Measurements from ENCODE around the gene ROGDI. TPM values are rescaled to one million over a fixed set of nuclear protein-coding genes. Genes with fewer than 3 reads are reported as not detected.

Gene ROGDI, protein sequence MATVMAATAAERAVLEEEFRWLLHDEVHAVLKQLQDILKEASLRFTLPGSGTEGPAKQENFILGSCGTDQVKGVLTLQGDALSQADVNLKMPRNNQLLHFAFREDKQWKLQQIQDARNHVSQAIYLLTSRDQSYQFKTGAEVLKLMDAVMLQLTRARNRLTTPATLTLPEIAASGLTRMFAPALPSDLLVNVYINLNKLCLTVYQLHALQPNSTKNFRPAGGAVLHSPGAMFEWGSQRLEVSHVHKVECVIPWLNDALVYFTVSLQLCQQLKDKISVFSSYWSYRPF
- 20.7 TPM for polyA plus RNA-seq (2013, experiment 1 of 2)
- 19.9 TPM for polyA plus RNA-seq (2013, experiment 2 of 2)

DNA sequence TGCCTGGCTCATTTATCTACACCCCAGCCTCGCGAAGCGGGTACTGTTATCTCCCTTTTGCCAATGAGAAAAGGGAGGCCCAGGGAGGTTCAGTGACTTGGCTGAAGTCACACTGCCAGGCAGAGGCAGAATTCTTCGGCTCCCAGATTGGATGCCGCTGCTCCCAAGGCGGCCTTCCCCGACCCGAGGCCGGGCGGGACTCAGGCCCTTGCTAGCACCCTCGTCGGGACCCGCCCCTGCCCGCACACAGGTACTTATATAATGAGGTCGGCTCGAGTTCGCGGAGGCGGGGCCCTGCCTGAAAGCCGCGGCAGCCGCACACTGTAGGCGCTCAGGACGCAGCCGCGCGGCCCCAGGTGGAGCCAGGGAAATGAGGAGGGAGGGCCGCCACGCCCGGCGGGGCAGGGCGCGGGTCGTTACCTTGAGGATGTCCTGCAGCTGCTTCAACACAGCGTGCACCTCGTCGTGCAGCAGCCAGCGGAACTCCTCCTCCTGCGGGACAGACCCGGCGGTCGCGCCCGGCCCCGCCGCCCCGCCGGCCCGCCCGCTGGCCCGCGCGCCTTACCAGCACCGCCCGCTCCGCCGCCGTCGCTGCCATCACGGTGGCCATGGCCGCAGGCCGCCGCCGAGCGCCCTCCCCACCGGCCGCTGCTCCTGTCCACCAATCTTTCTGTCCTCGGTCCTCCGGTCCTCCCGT is at the start of gene ROGDI:
Gene ROGDI (minus strand): TSS at position 672 of the 697 bp plus-strand sequence. CDS start 62 bp downstream, at position 610.
- H3K9me3 ChIP-seq (replicated peaks in 1 of 2; ENCODE audit: control insufficient read depth in 2 of 2, insufficient read depth in 1 of 2, low read depth in 1 of 2, low read length in 2 of 2) = no peaks in the 10 kb centered on the region
- H4K91ac ChIP-seq (ENCODE audit: low read depth, low read length, poor library complexity) = no peak within 1 kb of the TSS
- H3K36me3 ChIP-seq (replicated peaks in 1 of 2; ENCODE audit: control insufficient read depth in 2 of 2, insufficient read depth in 2 of 2, low read length in 2 of 2) = peaks cover 27 to 41% of the 10 kb centered on the region in 2 donors
- H3K4me3 ChIP-seq (ENCODE audit: low read length in 2 of 2) = peak within 1 kb of the TSS; percentile 94 to 97
- peak within 1 kb of the TSS; percentile 43 for H2BK5ac ChIP-seq (ENCODE audit: low read length)
- H3K14ac ChIP-seq (ENCODE audit: low read length) = peak within 1 kb of the TSS; percentile 60
- whole genome bisulfite sequencing, 2 donors (ENCODE audit: extremely low coverage in 2 of 2, insufficient read length in 2 of 2, insufficient replicate concordance in 1 of 2) = no CpG with 5 or more reads among the region's 70 CpGs
- peak within 1 kb of the TSS; percentile 53 for H2AK5ac ChIP-seq (ENCODE audit: low read depth, low read length)
- DNase-seq (ENCODE audit: low spot score) = peak; percentile 74
- peaks cover 5 to 14% of the 10 kb centered on the region in 2 donors for H3K4me1 ChIP-seq (ENCODE audit: control insufficient read depth in 2 of 2, insufficient read depth in 1 of 2, low read depth in 1 of 2, low read length in 2 of 2)
- H3K23ac ChIP-seq (ENCODE audit: low read depth, low read length, poor library complexity) = peak within 1 kb of the TSS; percentile 98
- H3K9ac ChIP-seq (ENCODE audit: low read depth, low read length, poor library complexity) = peak within 1 kb of the TSS; percentile 96
- peak within 1 kb of the TSS; percentile 68 for H2BK15ac ChIP-seq (ENCODE audit: low read length)
- H3K4me2 ChIP-seq (ENCODE audit: insufficient read depth, low read length, poor library complexity, severe bottlenecking) = peak within 1 kb of the TSS; percentile 95
- peak within 1 kb of the TSS; percentile 100 for H2AFZ ChIP-seq (ENCODE audit: low read length)
- H4K8ac ChIP-seq (ENCODE audit: low read depth, low read length) = peak within 1 kb of the TSS; percentile 43
- H2BK12ac ChIP-seq (ENCODE audit: low read length) = no peak within 1 kb of the TSS
- peaks cover 2% of the 10 kb centered on the region for H3K79me1 ChIP-seq (ENCODE audit: low read depth, low read length)
- H2BK120ac ChIP-seq (ENCODE audit: low read depth, low read length) = no peak within 1 kb of the TSS
- H3K18ac ChIP-seq (ENCODE audit: low read length) = peak within 1 kb of the TSS; percentile 99
- H3K4ac ChIP-seq (ENCODE audit: low read length) = no peak within 1 kb of the TSS
- H3K27me3 ChIP-seq (ENCODE audit: control insufficient read depth in 3 of 3, insufficient read depth in 3 of 3, low read depth in 1 of 3, low read length in 3 of 3) = no peaks in the 10 kb centered on the region
- H3K27ac ChIP-seq (replicated peaks; ENCODE audit: low read length) = peak within 1 kb of the TSS; percentile 98

GRCh38 chr16:4850211-4850610 is 47.8 kb upstream of the ROGDI start:
- no peak overlapping the region for H3K4me2 ChIP-seq (ENCODE audit: insufficient read depth, low read length, poor library complexity, severe bottlenecking)
- H3K4me3 ChIP-seq (ENCODE audit: low read length in 2 of 2) = no peak overlapping the region
- H3K23ac ChIP-seq (ENCODE audit: low read depth, low read length, poor library complexity) = no peak overlapping the region
- no peak overlapping the region for H2BK12ac ChIP-seq (ENCODE audit: low read length)
- no peak overlapping the region for H4K91ac ChIP-seq (ENCODE audit: low read depth, low read length, poor library complexity)
- no peaks in the 10 kb centered on the region for H3K9me3 ChIP-seq (replicated peaks in 1 of 2; ENCODE audit: control insufficient read depth in 2 of 2, insufficient read depth in 1 of 2, low read depth in 1 of 2, low read length in 2 of 2)
- WGBS, 2 donors (ENCODE audit: extremely low coverage in 2 of 2, insufficient read length in 2 of 2, insufficient replicate concordance in 1 of 2) = no CpG with 5 or more reads among the region's 3 CpGs
- H3K79me1 ChIP-seq (ENCODE audit: low read depth, low read length) = peaks cover 15% of the 10 kb centered on the region
- H2AK5ac ChIP-seq (ENCODE audit: low read depth, low read length) = no peak overlapping the region
- H3K18ac ChIP-seq (ENCODE audit: low read length) = no peak overlapping the region
- H2BK120ac ChIP-seq (ENCODE audit: low read depth, low read length) = no peak overlapping the region
- H3K4ac ChIP-seq (ENCODE audit: low read length) = no peak overlapping the region
- H3K14ac ChIP-seq (ENCODE audit: low read length) = no peak overlapping the region
- H3K9ac ChIP-seq (ENCODE audit: low read depth, low read length, poor library complexity) = no peak overlapping the region
- no peak overlapping the region for H3K27ac ChIP-seq (replicated peaks; ENCODE audit: low read length)
- H4K8ac ChIP-seq (ENCODE audit: low read depth, low read length) = no peak overlapping the region
- peaks cover 6 to 40% of the 10 kb centered on the region in 2 donors for H3K36me3 ChIP-seq (replicated peaks in 1 of 2; ENCODE audit: control insufficient read depth in 2 of 2, insufficient read depth in 2 of 2, low read length in 2 of 2)
- DNase-seq (ENCODE audit: low spot score) = no peak
- no peak overlapping the region for H2AFZ ChIP-seq (ENCODE audit: low read length)
- peaks cover 5 to 22% of the 10 kb centered on the region in 2 donors for H3K4me1 ChIP-seq (ENCODE audit: control insufficient read depth in 2 of 2, insufficient read depth in 1 of 2, low read depth in 1 of 2, low read length in 2 of 2)
- no peak overlapping the region for H2BK5ac ChIP-seq (ENCODE audit: low read length)
- H2BK15ac ChIP-seq (ENCODE audit: low read length) = no peak overlapping the region
- no peaks in the 10 kb centered on the region for H3K27me3 ChIP-seq (ENCODE audit: control insufficient read depth in 3 of 3, insufficient read depth in 3 of 3, low read depth in 1 of 3, low read length in 3 of 3)

DNA sequence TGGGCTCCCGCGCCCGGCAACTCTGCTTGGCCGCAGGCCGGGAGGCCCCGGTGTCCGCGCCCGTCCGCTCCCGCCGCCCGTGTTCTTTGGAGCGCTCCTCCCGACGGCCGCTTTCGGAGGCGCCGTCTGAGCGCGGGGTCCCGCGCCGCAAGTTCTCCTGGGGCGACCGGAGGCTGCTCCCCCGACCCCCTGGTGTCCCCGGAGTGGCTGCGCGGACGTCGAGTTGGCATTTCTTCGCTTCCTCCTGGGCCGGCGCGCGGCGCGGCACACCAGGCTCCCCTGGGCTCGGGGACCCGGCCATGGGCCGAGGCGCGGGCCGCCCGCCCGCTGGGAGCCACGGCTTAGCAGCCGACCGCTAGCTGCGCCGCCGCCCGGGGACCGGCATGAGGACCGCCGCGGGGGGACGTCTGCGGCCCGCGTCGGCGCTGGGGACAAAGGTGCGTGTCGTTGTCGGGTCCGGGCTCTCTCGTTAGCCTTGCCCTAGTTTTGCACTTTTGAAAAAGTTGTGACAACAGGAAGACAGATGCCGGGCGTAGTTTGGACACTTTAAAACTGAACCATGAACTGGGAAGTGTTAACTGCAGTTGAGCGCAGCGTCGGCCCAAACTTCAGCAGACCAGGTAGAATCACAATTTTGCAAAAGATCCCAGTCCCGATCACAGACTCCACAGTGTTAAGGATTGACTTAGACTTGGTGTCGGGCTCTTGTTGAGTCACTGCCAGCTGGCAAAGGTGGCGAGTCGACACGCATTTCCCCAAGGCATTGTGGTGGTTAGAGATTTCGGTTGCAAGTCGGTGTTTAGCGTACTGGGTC is 45.5 kb upstream of the ROGDI start:
- Histone ChIP-seq H2BK15ac (ENCODE audit: low read length) (peak overlapping the region; percentile 58), H3K4me3 (ENCODE audit: low read length in 2 of 2) (peak overlapping the region; percentile 87 to 88), H3K79me1 (ENCODE audit: low read depth, low read length) (peaks cover 15% of the 10 kb centered on the region), H3K4me2 (ENCODE audit: insufficient read depth, low read length, poor library complexity, severe bottlenecking) (peak overlapping the region; percentile 93), H3K18ac (ENCODE audit: low read length) (peak overlapping the region; percentile 89), H2BK12ac (ENCODE audit: low read length) (no peak overlapping the region), H4K91ac (ENCODE audit: low read depth, low read length, poor library complexity) (no peak overlapping the region), H3K23ac (ENCODE audit: low read depth, low read length, poor library complexity) (peak overlapping the region; percentile 85), H3K27me3 (ENCODE audit: control insufficient read depth in 3 of 3, insufficient read depth in 3 of 3, low read depth in 1 of 3, low read length in 3 of 3) (no peaks in the 10 kb centered on the region), H2AK5ac (ENCODE audit: low read depth, low read length) (no peak overlapping the region), H3K4ac (ENCODE audit: low read length) (no peak overlapping the region), H2AFZ (ENCODE audit: low read length) (peak overlapping the region; percentile 96), H2BK5ac (ENCODE audit: low read length) (peak overlapping the region; percentile 24), H3K36me3 (replicated peaks in 1 of 2; ENCODE audit: control insufficient read depth in 2 of 2, insufficient read depth in 2 of 2, low read length in 2 of 2) (peaks cover 13 to 39% of the 10 kb centered on the region in 2 donors), H3K4me1 (ENCODE audit: control insufficient read depth in 2 of 2, insufficient read depth in 1 of 2, low read depth in 1 of 2, low read length in 2 of 2) (peaks cover 5 to 22% of the 10 kb centered on the region in 2 donors), H4K8ac (ENCODE audit: low read depth, low read length) (no peak overlapping the region), H3K14ac (ENCODE audit: low read length) (peak overlapping the region; percentile 82), H3K9me3 (replicated peaks in 1 of 2; ENCODE audit: control insufficient read depth in 2 of 2, insufficient read depth in 1 of 2, low read depth in 1 of 2, low read length in 2 of 2) (no peaks in the 10 kb centered on the region), H2BK120ac (ENCODE audit: low read depth, low read length) (no peak overlapping the region), H3K9ac (ENCODE audit: low read depth, low read length, poor library complexity) (peak overlapping the region; percentile 84), H3K27ac (replicated peaks; ENCODE audit: low read length) (peak overlapping the region; percentile 75)
- WGBS, 2 donors (ENCODE audit: extremely low coverage in 2 of 2, insufficient read length in 2 of 2, insufficient replicate concordance in 1 of 2) = no CpG with 5 or more reads among the region's 83 CpGs
- peak; percentile 6 for DNase-seq (ENCODE audit: low spot score)
